ENCODE results near the gene GSK3B.

DNA sequence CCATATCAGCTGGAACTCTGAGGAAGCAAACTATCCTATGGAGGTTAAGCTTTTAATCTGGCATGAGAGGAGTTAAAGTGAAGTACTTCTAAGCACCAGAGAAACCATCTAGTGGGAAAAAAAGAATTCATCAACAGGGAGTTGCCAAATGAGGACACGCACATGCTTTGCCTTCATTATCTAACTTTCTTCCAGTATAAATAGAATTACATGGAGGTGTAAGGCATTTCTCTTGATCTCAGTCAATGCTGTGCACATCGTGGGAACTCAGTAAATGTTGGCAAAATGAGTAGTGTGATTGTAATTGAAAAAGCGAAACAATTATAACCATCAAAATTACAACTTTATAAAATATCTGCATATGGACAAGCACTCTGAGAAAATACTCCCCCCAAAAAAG is 8.0 kb upstream of the GSK3B start:
- TF ChIP-seq, protein P1, sequence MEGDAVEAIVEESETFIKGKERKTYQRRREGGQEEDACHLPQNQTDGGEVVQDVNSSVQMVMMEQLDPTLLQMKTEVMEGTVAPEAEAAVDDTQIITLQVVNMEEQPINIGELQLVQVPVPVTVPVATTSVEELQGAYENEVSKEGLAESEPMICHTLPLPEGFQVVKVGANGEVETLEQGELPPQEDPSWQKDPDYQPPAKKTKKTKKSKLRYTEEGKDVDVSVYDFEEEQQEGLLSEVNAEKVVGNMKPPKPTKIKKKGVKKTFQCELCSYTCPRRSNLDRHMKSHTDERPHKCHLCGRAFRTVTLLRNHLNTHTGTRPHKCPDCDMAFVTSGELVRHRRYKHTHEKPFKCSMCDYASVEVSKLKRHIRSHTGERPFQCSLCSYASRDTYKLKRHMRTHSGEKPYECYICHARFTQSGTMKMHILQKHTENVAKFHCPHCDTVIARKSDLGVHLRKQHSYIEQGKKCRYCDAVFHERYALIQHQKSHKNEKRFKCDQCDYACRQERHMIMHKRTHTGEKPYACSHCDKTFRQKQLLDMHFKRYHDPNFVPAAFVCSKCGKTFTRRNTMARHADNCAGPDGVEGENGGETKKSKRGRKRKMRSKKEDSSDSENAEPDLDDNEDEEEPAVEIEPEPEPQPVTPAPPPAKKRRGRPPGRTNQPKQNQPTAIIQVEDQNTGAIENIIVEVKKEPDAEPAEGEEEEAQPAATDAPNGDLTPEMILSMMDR (IDR thresholded peaks at IDR 0.05): no peak
- no peak for TF ChIP-seq POLR2A (IDR thresholded peaks at IDR 0.05)
